Lower lobe of right lung (tissue), 2 donors: ENCODE measurements around the gene TP63. TPM values are rescaled to one million over a fixed set of nuclear protein-coding genes. Genes with fewer than 3 reads are reported as not detected.
"Not testable (repeated sequence)": the region's sequence is repeated elsewhere in the genome, so short reads cannot be mapped to it uniquely, and the experiment has no call there.

ENCODE experiments used
- ATAC-seq, 2 donors: fragments of 200-7000 bp; cut with Tn5 transposase; one replicate each; pipeline ENCODE4 v1.9.1; 2020 to 2022; ENCODE audit warnings: mild to moderate bottlenecking in 2 of 2, moderate library complexity in 2 of 2
- DNase-seq: peaks from one replicate; pipeline ENCODE4 v3.0.0-alpha.2; 2020
- H3K27ac ChIP-seq: fragments of 200-600 bp; one replicate; pipeline ENCODE4 v1.8.0; 2022
- H3K27me3 ChIP-seq: fragments of 200-600 bp; one replicate; pipeline ENCODE4 v1.8.0; 2022; ENCODE audit warnings: low read depth
- H3K36me3 ChIP-seq: fragments of 200-600 bp; one replicate; pipeline ENCODE4 v1.8.0; 2022; ENCODE audit warnings: mild to moderate bottlenecking
- H3K4me1 ChIP-seq: fragments of 200-600 bp; one replicate; pipeline ENCODE4 v1.8.0; 2022
- H3K4me3 ChIP-seq: fragments of 200-600 bp; one replicate; pipeline ENCODE4 v1.8.0; 2022; ENCODE audit warnings: mild to moderate bottlenecking
- H3K9me3 ChIP-seq: fragments of 200-600 bp; one replicate; pipeline ENCODE4 v1.8.0; 2022
- CTCF ChIP-seq: fragments of 200-600 bp; IDR thresholded peaks from one replicate; pipeline ENCODE4 v1.8.0; 2022; ENCODE audit warnings: antibody characterized with exemption, mild to moderate bottlenecking
- intact Hi-C: fragments of 100-400 bp; cut with DNase I; formaldehyde crosslinking; loops from one replicate; pipeline ENCODE4 v1.11.0; 2022
- total RNA-seq: library from RNA; stranded (reverse); fragmentation: NEBNext Ultra II Directional; extraction: Animal tissue kit (Norgen Biotek cat#: 25700); gene quantifications from one replicate; pipeline ENCODE4 v1.2.1, GENCODE V29; 2021
- donor health status: DM: no; HTN: yes; CAD: no; lungs with severe emphysema.

Gene TP63
- total RNA-seq, 1 donor from 2014 or later, result 2.1 TPM

DNA sequence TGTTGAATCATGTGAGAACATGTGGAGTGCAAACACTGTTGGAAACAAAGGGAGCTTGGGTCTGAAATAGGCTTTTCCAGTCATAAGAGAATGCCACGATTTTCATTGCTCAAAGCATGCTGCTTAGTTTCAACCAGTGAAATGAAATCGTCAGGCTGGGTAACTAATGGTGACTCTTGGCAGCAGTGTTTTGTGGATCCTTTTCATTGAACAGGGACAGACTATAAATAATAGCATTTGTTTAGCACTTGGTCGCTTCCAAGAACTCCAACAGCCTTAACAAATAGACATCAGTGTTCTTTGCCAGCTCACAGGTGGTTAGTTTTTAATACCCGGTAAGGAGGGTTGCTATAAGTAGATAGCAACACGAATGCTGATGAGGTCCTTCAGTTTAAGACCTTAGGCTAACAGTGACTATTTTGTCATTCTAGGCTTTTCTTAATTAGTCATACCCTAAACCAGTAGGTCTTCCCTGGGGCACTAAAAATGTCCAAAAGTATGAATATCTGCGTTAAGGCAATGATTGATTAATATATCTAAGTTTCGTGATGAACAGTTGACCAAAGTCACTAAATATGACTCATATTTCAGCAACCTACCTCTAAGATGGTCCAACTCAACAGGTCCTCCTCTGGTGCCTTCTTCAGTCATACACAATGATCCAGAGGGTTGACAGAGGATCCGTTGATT is 15.8 kb downstream of the TP63 start:
- H3K27ac ChIP-seq, result no peak overlapping the region
- H3K9me3 ChIP-seq, result no peaks in the 10 kb centered on the region
- H3K4me1 ChIP-seq, result no peaks in the 10 kb centered on the region
- no peaks in the 10 kb centered on the region for H3K36me3 ChIP-seq
- H3K27me3 ChIP-seq, result no peaks in the 10 kb centered on the region
- DNase-seq (no peak), ATAC-seq (no peak)
- TF ChIP-seq CTCF, result no peak
- H3K4me3 ChIP-seq, result no peak overlapping the region
- intact Hi-C loops, result no loop called here

DNA sequence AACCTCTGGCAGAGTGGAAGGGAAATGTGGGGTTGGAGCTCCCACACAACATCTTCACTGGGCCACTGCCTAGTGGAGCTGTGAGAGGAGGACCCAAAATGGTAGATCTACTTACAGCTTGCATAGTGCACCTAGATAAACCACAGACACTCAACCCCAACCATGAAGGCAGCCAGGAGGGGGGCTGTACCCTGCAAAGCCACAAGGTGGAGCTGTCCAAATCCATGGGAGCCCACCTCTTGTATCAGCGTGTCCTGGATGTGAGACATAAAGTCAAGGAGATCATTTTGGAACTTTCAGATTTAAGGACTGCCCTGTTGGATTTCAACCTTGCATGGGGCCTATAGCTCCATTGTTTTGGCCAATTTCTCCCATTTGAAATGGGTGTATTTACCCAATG is 20.9 kb downstream of the TP63 start:
- Histone ChIP-seq H3K27ac (no peak overlapping the region), H3K4me3 (no peak overlapping the region), H3K27me3 (no peaks in the 10 kb centered on the region), H3K36me3 (no peaks in the 10 kb centered on the region), H3K9me3 (no peaks in the 10 kb centered on the region), H3K4me1 (no peaks in the 10 kb centered on the region)
- intact Hi-C loops, result no loop called here
- TF ChIP-seq CTCF, result no peak
- DNase-seq (no peak), ATAC-seq (no peak)

GRCh38 chr3:189655617-189656016 is 24.4 kb downstream of the TP63 start:
- no peak overlapping the region for H3K4me3 ChIP-seq
- no peak for ATAC-seq
- TF ChIP-seq CTCF, result no peak
- H3K9me3 ChIP-seq, result no peaks in the 10 kb centered on the region
- no peak overlapping the region for H3K27ac ChIP-seq
- DNase-seq, result no peak
- H3K36me3 ChIP-seq, result no peaks in the 10 kb centered on the region
- no peaks in the 10 kb centered on the region for H3K4me1 ChIP-seq
- intact Hi-C loops, result no loop called here
- no peaks in the 10 kb centered on the region for H3K27me3 ChIP-seq

GRCh38 chr3:189659571-189659970 is 28.4 kb downstream of the TP63 start:
- no peaks in the 10 kb centered on the region for H3K36me3 ChIP-seq
- no peaks in the 10 kb centered on the region for H3K9me3 ChIP-seq
- H3K27me3 ChIP-seq, result no peaks in the 10 kb centered on the region
- intact Hi-C loops, result no loop called here
- H3K4me3 ChIP-seq, result no peak overlapping the region
- no peaks in the 10 kb centered on the region for H3K4me1 ChIP-seq
- H3K27ac ChIP-seq, result no peak overlapping the region
- ATAC-seq, result no peak
- no peak for DNase-seq
- TF ChIP-seq CTCF, result no peak

DNA sequence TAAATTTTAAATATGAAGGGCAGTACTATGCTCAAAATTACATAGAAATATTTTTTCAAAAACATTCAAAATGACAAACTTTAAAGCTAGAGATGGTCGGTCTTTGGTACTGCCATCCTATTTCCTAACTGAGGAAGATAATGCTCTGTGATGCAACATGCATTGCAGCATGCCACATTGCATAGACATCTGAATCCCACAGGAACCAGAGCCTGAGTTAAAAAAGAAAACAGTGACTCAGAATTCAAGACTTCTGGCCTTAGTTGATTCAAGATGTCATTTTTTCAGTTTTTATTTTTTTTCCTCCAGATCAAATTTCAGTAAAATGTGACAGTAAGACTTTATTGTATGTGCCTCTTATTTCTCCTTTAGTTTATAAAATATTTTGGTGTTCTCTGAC is 33.1 kb downstream of the TP63 start:
- no peak for ATAC-seq
- Histone ChIP-seq H3K9me3 (no peaks in the 10 kb centered on the region), H3K27ac (no peak overlapping the region), H3K27me3 (no peaks in the 10 kb centered on the region), H3K4me3 (no peak overlapping the region), H3K36me3 (no peaks in the 10 kb centered on the region), H3K4me1 (no peaks in the 10 kb centered on the region)
- TF ChIP-seq CTCF, result no peak
- intact Hi-C loops, result no loop called here
- DNase-seq, result no peak

DNA sequence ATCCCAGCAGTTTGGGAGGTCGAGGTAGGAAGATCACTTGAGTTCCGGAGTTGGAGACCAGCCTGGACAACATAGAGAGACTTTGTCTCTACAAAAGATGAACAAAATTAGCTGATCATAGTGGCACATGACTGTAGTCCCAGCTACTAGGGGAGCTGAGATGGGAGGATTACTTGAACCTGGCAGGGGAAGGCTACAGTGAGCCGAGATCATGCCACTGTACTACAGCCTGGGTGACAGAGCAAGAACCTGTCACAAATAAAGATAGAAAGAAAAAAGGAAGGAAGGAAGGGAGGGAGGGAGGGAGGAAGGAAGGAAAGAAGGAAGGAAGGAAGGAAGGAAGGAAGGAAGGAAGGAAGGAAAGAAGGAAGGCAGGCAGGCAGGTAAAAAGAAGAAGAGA is 41.2 kb downstream of the TP63 start:
- intact Hi-C loops, result not testable (repeated sequence)

More for the DNA sequence above, 41.2 kb downstream of the TP63 start:
- not testable (repeated sequence) for H3K27ac ChIP-seq, DNase-seq, H3K4me3 ChIP-seq, H3K36me3 ChIP-seq, H3K9me3 ChIP-seq, H3K27me3 ChIP-seq, ATAC-seq, H3K4me1 ChIP-seq
